Coronary artery (tissue), 2 donors: ENCODE data around the gene ASB1.
A peak's percentile ranks its signal among the peaks of the same experiment; 100 is the strongest.

Experiments
- DNase-seq: peaks from one replicate; pipeline ENCODE4 v3.0.0-alpha.2; 2017; ENCODE audit warnings: low spot score
- H3K27ac ChIP-seq, 2 donors: fragments of 200-600 bp; sonication (generic); one replicate each; pipeline ENCODE4 v1.5.1; 2016 to 2019
- H3K4me3 ChIP-seq: fragments of 200-600 bp; sonication (generic); 2 replicates; pipeline ENCODE4 v1.5.1; 2016; ENCODE audit warnings: mild to moderate bottlenecking, moderate library complexity
- CTCF ChIP-seq: fragments of 200-600 bp; sonication (generic); IDR thresholded peaks from one replicate; pipeline ENCODE4 v1.5.1; 2019; ENCODE audit warnings: antibody characterized with exemption

The ASB1 gene

GRCh38 chr2:238423561-238424312, 3.0 kb upstream of the ASB1 start:
- DNase-seq: no peak
- Histone ChIP-seq H3K4me3 (no peak overlapping the region), H3K27ac (no peak overlapping the region)
- TF ChIP-seq CTCF: no peak

GRCh38 chr2:238424313-238424700, 2.4 kb upstream of the ASB1 start:
- TF ChIP-seq CTCF: no peak
- H3K27ac ChIP-seq: no peak overlapping the region
- DNase-seq: no peak

GRCh38 chr2:238425505-238425978, 1.2 kb upstream of the ASB1 start:
- peak overlapping the region in 1 of 2 donors; percentile 93 for H3K27ac ChIP-seq
- DNase-seq: no peak
- TF ChIP-seq CTCF: no peak
- peak overlapping the region; percentile 87 for H3K4me3 ChIP-seq

More at GRCh38 chr2:238424313-238424700, 2.4 kb upstream of the ASB1 start:
- H3K4me3 ChIP-seq: no peak overlapping the region

GRCh38 chr2:238425979-238426567, 654 bp upstream of the ASB1 start:
- DNase-seq: no peak
- TF ChIP-seq CTCF: no peak
- H3K4me3 ChIP-seq: peak overlapping the region; percentile 87
- peak overlapping the region; percentile 83 to 93 for H3K27ac ChIP-seq

- TF ChIP-seq CTCF: no peak
- Histone ChIP-seq H3K4me3 (peak overlapping the region; percentile 87), H3K27ac (peak overlapping the region; percentile 83 to 93)
- no peak for DNase-seq
Observed at GRCh38 chr2:238427435-238428162, 872 bp downstream of the ASB1 start.

- Histone ChIP-seq H3K27ac (no peak overlapping the region), H3K4me3 (peak overlapping the region; percentile 87)
- TF ChIP-seq CTCF: no peak
- DNase-seq: no peak
Observed at GRCh38 chr2:238428866-238429265, 2.1 kb downstream of the ASB1 start.
